GM21786 (cell line): Measurements from ENCODE around the gene MAP6D1.
"Not testable (repeated sequence)": the region's sequence is repeated elsewhere in the genome, so short reads cannot be mapped to it uniquely, and the experiment has no call there.

Source experiments
- ATAC-seq: cut with Tn5 transposase; IDR thresholded peaks from one replicate; pipeline ENCODE4 v1.9.1; 2021; ENCODE audit not compliant: unreplicated experiment

The MAP6D1 gene

GRCh38 chr3:183801601-183802000 lies 23.8 kb downstream of the MAP6D1 start:
- no peak for ATAC-seq

GRCh38 chr3:183800243-183800863 lies 25.0 kb downstream of the MAP6D1 start:
- no peak for ATAC-seq

- no peak for ATAC-seq
Measured at GRCh38 chr3:183799461-183799860, 25.9 kb downstream of the MAP6D1 start.

DNA sequence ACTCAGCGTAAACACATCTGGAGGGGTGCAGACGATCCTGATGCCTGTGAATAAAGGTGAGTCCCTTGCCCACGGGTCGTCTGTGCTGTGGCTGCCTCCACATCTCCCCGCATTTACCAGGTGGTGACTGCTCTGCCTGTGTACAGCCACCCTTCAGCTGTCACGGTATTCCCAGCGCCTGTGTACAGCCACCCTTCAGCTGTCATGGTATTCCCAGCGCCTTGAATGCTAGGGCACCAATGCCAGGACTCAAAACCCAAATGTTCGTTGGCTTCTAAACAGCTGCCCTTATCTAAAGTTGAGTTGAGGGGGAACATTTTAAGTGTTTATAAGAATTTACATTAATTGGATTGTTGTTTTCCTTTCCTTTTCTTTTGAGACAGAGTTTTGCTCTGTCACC lies 27.4 kb downstream of the MAP6D1 start:
- no peak for ATAC-seq

DNA sequence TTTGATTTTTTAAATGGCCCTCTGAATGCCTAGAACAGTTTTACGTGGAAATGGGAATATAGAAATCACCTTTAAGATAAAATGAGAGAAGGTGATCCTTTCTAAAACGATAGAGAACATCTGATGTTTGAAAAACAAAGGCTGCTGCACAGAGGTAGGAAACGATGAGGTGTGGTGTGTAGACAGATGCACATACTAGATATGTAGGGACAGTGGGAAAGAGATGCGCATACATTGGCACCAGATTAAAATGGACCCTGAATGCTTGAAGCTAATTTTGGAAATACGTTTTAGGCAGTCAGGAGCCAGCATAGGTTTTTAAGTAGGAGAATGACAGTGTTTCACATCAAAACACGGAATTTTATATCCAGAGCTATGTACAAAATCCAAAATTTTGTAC lies 29.0 kb downstream of the MAP6D1 start:
- no peak for ATAC-seq

- no peak for ATAC-seq
Measured at GRCh38 chr3:183794452-183794851, 30.9 kb downstream of the MAP6D1 start.

GRCh38 chr3:183792976-183793375 lies 32.4 kb downstream of the MAP6D1 start:
- no peak for ATAC-seq

- no peak for ATAC-seq
Measured at GRCh38 chr3:183790700-183791099, 34.7 kb downstream of the MAP6D1 start.

DNA sequence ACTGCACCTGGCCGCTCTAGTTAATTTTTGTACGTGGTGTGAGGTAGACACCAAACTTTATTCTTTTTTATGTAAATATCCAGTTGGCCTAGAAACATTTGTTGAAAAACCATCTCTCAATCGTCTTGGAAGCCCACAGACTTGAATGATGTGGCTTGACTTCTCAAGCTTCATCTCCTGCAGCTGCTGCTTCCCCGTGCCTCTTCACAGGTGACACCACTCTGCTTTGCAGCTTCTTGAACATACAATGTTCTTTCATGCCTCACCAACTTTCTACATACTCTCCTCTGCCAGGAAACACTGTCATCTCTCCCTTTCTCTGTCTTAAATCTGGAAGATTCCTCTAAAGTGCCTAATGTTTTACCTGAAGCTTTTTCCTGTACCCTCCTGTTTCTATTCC lies 35.6 kb downstream of the MAP6D1 start:
- no peak for ATAC-seq

GRCh38 chr3:183784503-183784902 lies 40.9 kb downstream of the MAP6D1 start:
- ATAC-seq, result not testable (repeated sequence)

- ATAC-seq, result no peak
Measured at GRCh38 chr3:183782576-183783276, 42.7 kb downstream of the MAP6D1 start.

DNA sequence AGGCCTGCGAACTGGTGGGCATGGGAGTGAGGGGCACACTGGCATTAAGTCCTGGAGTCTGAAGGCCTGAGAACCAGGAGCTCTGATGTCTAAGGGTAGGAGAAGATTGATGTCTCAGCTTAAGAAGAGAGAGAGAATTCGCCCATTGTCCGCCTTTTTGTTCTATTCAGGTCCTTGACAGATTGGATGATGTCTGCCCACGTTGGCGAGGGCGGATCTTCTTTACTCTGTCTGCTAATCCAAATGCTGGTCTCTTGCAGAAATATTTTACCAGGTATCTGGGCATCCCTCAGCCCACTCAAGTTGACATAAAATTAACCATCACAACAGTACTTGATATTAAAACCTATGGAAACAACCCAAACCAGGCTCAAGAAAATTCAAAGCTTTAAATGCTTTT lies 44.1 kb downstream of the MAP6D1 start:
- no peak for ATAC-seq

DNA sequence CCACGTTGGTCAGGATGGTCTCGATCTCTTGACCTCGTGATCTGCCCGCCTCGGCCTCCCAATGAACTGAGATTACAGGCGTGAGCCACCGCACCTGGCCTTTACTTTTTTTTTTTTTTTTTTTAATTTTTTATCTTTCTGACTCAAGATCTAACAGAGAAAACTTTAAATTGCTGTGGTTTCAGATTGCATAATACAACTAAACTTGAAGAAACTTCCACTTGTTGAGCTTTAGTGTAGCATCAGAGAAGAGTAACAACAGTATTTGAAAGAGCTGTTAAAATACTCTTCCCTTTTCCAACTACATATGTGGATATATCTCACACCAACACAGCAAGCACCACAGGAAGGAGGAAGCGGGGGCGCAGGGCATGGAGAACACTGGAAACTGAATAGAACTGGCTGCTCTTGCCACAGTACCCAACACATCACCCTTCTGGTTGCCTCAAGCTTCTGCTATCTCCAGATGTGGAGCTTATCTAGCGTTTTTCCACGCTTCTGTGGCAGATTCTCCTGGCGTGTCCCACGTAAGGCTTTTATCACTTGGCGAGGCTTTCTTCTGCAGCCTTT lies 45.4 kb downstream of the MAP6D1 start:
- ATAC-seq, result no peak

GRCh38 chr3:183777016-183777618 lies 48.3 kb downstream of the MAP6D1 start:
- ATAC-seq, result no peak

DNA sequence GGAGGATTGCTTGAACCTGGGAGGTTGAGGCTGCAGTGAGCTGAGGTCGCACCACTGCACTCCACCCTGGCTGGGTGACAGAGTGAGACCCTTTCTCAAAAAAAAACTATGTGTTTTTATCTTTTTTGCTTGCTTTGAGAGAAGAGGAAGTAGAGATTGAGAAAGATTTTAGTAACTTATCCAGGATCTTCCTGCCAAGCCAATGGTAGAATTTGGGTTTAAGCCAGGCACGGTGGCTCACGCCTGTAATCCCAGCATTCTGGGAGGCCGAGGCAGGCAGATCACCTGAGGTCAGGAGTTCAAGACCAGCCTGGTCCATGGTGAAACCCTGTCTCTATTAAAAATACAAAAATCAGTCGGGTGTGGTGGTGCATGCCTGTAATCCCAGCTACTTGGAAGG lies 48.9 kb downstream of the MAP6D1 start:
- not testable (repeated sequence) for ATAC-seq

DNA sequence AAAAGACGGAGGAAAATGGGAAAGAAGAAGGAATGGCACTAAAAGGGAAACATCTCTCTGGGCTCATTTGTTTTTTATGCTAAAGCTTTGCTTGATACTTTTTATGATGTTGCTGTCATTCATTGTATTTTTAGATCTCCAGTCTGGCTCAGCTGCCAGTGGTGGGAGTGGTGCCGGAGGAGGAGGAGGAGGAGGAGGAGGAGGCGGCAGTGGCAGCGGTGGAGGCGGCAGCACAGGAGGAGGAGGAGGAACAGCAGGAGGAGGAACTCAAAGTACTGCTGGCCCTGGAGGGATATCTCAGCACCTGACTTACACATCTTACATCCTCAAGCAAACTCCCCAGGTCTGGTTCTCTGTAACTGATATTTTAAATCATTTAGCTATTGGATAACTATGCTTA lies 49.6 kb downstream of the MAP6D1 start:
- no peak for ATAC-seq

- no peak for ATAC-seq
Measured at GRCh38 chr3:183774631-183775030, 50.7 kb downstream of the MAP6D1 start.

DNA sequence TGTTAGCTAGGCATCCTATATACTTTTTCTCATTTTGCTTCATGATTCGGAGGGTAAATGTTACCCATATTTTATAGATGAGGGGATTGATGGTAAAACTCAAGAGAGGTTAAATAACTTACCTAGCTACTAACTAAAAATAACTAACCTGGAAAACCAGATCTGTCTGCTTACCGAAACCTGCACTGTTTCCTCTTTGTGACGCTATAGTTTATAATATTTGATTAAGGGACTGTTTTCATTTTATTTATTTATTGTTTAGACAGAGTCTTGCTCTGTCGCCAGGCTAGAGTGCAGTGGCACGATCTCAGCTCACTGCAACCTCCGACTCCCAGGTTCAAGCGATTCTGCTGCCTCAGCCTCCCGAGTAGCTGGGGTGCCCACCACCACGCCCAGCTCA lies 55.9 kb downstream of the MAP6D1 start:
- ATAC-seq, result no peak

- ATAC-seq, result no peak
Measured at GRCh38 chr3:183768114-183768513, 57.3 kb downstream of the MAP6D1 start.

- ATAC-seq, result peak; percentile 71
Measured at GRCh38 chr3:183766745-183767606, 58.4 kb downstream of the MAP6D1 start.

DNA sequence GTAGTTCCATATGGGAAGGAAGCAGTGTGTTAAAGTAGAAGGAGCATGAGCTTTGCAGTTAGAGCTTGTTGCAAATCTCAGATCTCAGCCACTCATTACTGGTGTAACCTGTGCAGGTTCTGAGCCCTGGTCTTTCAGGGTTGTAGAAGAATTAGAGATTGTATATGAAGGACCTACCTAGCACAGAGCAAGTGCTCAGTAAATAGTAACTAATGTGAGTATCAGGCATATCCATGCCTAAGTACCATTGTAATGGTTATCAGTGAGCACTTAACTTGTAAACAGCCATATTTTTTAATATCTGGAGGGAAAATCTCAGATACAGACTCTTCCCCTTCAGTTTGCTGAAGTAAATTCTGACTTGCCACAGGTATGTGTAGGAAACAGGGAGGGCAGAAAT lies 59.3 kb downstream of the MAP6D1 start:
- ATAC-seq, result no peak
